ENCODE data around the gene TMEM91.

The TMEM91 gene

GRCh38 chr19:41384351-41384750 is 8.0 kb downstream of the TMEM91 start:
- no peak for TF ChIP-seq CTCF (IDR thresholded peaks at IDR 0.05; ENCODE audit: low read depth, low read length)
- no peak for DNase-seq (ENCODE audit: extremely low read depth, low read depth)

- no peak for TF ChIP-seq CTCF (IDR thresholded peaks at IDR 0.05; ENCODE audit: low read depth, low read length)
- DNase-seq (ENCODE audit: extremely low read depth, low read depth), result no peak
Measured at GRCh38 chr19:41386442-41386841, 10.1 kb downstream of the TMEM91 start.

GRCh38 chr19:41391618-41392017 is 15.3 kb downstream of the TMEM91 start:
- no peak for DNase-seq (ENCODE audit: extremely low read depth, low read depth)
- no peak for TF ChIP-seq CTCF (IDR thresholded peaks at IDR 0.05; ENCODE audit: low read depth, low read length)

- TF ChIP-seq CTCF (IDR thresholded peaks at IDR 0.05; ENCODE audit: low read depth, low read length), result no peak
- DNase-seq (ENCODE audit: extremely low read depth, low read depth), result no peak
Measured at GRCh38 chr19:41392775-41393174, 16.4 kb downstream of the TMEM91 start.

- no peak for TF ChIP-seq CTCF (IDR thresholded peaks at IDR 0.05; ENCODE audit: low read depth, low read length)
- no peak for DNase-seq (ENCODE audit: extremely low read depth, low read depth)
Measured at GRCh38 chr19:41395355-41395754, 19.0 kb downstream of the TMEM91 start.

GRCh38 chr19:41397086-41398049 is 21.0 kb downstream of the TMEM91 start, which contains the start of the genes BCKDHA and EXOSC5:
Gene BCKDHA, plus strand, starts transcription at chr19:41397818. Its CDS starts 10 bp downstream, at chr19:41397828.
Gene EXOSC5, minus strand, starts transcription at chr19:41397359. Its CDS starts 31 bp downstream, at chr19:41397328.
- no peak for TF ChIP-seq CTCF (IDR thresholded peaks at IDR 0.05; ENCODE audit: low read depth, low read length)
- peak; percentile 99 for DNase-seq (ENCODE audit: extremely low read depth, low read depth)

- DNase-seq (ENCODE audit: extremely low read depth, low read depth), result no peak
- TF ChIP-seq CTCF (IDR thresholded peaks at IDR 0.05; ENCODE audit: low read depth, low read length), result no peak
Measured at GRCh38 chr19:41398050-41398418, 21.7 kb downstream of the TMEM91 start.
